Activated CD4-positive, alpha-beta T cell treated with anti-CD3 and anti-CD28 coated beads for 1 hour (primary cell): ENCODE results near the gene ADGRB3.
"Not testable (repeated sequence)": the region's sequence is repeated elsewhere in the genome, so short reads cannot be mapped to it uniquely, and the experiment has no call there.

Experiments used
- DNase-seq: peaks from one replicate; pipeline ENCODE4 v3.0.0-alpha.2; 2020

ADGRB3 gene

DNA sequence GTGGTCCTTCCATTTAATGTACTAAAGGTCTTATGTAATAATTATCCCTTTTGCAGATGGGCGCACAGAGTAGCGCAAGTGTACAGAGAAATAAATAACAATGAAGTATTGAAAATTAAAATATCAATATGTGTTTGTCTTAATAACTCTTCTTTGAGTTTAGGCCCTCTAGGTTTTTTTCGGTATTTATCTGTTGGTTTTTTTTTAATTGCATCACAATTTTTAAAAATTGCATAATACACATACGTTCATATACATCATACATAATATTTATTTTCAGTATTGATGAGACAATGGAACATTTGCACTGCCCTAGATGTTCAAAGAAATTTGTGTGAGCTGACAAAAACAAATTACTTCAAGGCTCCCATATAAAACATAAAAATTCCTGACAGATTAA, 15.1 kb downstream of the ADGRB3 start:
- no peak for DNase-seq

DNA sequence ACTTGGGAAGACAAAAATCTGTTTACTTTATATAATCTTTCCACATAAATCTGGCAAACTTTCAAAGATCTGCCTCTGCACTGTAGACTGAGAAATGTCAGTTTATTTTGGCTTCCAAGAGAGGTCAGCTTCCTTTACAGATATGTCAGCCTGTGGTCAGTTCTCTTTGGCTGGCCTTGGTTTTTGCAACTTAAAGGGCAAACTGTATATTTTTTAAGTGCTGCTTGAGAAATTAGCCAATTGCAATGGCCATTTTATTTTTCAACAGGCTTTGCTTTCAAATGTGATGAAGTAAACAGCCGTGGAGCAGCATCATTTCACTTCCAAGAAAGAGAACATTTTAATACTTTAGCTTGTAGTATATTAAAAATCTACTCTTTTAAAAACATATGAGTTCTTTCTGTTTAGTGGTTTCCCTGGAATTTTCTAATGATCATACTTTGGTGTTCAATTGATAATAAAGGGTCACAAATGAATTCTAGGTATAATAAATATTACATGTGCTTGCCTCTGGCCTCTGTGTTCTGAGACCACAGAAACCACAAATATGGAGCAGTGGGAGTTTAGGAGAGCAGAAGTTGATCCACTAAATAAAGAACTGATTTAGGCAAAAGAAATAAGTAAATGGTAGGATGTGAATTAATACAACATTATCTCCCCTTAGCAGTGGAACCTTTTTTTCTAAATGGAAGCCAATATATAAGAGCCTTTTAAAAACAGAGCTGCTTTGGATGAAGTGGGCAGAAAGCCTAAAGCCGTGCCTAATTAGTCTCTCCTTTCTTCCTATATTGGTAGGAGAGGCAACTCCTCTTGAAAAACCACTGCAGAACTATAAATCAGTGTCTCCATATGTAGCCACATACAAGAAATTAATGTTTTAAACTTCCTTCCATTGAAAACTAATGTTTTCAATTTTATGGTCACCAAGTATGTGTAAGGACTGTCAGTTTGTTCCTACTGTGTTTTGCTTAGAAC, 16.2 kb downstream of the ADGRB3 start:
- DNase-seq = no peak

DNA sequence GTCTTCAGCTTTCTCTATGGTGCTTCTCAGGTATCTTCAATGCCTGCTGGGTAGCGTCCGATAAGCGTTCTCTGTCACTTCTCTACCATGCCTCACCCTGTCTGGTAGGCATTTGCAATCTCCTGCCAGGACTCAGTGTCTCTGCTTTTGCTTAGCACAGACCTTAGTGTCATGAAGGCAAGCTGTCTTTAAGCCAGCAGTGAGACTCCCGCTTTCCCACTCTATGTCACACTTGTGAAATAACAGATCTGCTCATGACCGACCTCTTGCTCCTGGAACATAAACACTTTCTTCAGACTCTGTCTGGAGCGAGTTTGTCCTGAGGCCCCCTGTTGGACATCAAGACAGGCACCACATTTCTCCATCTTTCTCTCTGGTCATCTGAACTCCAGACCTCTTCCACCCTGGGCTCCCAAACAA, 17.0 kb downstream of the ADGRB3 start:
- DNase-seq = no peak

DNA sequence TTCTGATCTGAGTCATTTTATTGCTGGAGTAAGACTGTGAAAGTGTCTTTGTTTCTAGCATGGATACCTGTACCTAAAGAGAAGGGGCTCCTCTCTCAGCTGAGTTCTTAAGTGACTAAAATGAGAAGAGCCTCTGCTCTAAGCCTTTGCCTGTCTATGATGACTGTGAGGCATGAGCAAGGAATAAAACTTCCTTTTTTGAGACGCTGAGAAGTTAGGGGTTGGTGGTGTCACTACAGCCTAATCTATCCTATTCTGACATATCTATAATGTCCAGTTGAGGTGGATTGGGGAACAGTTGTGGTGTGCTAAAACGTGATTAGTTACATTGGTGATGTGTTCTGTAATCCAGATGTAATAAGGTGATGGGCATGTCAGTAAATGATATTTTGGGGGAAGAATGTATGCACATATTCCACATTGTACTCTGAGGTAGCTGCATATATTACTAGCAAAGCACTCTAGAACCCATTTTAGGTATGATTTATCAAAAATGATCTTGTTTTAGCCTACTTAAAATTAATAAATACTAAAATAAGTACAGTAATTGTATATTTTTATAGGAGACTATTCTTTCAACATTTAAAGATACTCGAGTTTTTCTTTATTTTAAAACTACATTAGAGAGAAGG, 18.1 kb downstream of the ADGRB3 start:
- no peak for DNase-seq

DNA sequence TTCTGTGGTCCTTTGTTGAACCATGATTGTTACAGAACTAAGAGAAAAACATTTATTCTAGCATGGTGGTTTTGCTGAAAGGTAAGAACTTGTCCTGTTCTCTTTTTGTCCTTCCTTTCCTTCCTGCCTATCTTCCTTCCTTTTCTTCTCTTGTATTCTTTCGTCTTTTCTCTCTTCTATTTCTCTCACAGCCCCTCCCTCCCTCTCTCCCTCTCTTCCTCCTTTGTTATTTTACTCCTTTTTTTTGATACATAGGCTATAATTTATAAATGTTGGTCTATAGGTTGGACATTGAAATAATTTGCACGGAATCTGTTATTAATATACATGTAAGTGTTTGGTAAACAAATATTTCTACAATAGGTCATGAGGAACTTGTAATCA, 18.6 kb downstream of the ADGRB3 start:
- DNase-seq = no peak

DNA sequence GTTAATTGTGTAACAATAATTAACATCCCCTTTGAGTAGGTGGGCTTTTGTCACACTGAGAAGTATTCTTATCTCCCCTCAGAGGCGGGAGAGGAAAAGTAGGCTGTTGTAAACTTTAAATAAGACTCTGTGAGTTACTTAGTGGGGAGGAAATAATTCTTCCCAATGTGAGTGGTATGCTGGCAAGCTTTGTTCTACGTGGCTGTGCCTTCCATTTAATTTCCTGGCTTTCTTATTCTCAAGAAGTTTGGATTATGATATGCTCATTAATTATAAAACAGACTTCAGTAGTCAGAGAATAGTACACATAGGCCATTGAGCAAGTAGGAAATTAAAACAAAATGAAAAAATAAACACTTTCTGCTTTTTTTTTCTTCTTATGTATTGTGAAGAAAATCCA, 19.1 kb downstream of the ADGRB3 start:
- no peak for DNase-seq

DNA sequence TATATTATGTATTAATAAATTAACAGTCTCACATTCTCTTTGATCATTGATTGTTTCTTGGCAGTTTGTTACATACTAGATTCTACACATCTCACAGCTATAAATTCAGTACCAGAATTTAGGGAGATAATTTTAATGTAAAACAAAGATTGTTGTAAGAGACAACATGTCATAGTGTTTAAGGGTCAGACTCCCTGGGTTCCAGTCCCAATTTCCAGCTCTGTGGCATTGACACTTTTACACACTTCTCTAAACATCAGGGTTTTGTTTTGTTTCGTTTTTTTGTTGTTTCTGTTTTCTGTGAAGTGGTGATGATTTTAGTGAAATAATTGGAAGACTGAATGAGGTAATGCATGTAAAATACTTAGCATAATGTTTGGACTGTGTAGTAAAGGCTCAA, 19.9 kb downstream of the ADGRB3 start:
- no peak for DNase-seq

DNA sequence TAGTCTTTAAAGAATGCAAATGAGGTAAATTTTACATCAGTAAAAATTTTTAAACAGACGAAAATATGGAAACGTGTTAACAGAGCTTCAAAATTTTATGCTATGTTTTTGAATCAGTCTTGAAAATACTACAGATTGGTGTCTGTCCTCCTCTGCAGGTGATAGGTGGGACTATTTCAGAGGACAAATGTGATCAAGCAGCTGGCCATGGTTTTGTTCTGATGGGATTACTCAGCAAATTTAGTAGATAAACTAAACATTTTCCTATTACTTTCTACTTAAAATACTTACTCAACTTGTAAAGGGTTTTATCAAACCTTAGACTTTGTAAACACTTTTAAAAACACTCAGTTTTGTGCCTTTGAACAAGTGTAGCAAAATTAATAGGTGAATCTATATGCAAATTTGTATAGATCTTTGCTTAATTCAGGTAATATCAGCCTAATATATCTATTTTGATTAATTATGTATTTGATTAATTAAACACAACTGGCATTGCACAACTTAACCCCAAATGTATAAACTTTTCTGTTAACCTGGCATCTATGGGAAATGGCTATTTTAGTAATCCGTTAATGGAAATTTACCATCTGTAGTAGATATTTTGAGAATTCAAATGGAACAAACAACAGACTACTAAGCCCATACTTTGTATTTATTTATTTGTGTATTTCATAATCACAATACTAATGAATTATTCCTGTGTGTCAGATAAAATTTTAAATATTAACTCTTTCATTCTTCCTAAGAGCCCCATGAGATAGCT, 22.5 kb downstream of the ADGRB3 start:
- DNase-seq = no peak

DNA sequence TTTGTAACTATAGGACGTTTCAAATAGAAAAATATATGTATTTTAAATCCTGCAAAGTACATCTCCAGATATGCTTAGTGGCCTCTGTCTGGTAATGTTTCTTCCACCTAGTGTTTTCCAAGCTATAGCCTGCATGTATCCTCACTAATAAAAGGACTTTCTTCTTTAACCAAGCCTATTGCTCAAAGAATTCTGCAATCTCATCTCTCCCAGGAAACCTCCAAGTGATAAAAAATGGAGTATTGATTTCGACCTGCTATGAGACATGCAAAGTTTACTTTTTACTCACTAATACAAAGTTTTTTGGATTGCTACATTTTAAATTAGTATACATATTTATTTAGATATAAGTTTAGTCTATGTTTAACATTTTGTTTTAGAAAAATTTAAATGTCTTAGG, 23.3 kb downstream of the ADGRB3 start:
- no peak for DNase-seq

DNA sequence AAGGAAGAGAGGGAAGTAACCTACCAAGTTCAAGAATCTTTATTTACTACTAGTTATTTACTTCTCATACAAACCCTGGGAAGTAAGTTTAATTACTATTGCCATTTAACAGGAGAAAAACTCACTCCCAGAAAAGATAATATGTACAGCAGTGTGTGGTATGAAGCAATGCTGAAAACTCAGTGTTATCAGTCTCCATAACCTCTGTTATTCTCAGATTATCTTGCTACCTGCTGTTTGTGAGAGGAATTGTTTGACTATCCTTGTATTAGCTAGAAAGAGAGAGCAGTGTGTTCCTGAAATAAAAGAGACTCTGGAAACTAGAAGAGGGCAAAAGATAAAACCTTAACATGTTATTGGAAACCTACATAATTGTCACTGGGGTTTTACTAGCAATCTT, 38.2 kb downstream of the ADGRB3 start:
- DNase-seq = no peak

DNA sequence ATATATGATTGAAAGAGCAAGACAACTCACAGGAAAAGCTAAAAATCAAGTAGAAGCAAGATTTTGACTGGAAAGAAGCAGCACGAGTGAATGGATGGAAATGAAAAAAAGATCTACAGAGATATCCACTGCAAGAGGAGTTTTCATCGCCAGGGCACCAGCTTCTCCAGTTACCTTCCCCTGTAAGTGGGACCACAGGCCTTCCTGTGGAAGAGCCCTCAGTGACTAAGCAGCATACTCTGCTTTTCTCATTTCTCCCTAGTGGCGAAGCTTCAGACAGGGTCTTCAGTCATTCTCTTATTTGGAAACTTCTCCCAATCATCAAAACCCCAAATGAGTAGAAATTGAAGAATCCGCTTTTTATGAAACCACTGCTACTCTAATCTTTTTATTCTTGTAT, 40.5 kb downstream of the ADGRB3 start:
- no peak for DNase-seq

DNA sequence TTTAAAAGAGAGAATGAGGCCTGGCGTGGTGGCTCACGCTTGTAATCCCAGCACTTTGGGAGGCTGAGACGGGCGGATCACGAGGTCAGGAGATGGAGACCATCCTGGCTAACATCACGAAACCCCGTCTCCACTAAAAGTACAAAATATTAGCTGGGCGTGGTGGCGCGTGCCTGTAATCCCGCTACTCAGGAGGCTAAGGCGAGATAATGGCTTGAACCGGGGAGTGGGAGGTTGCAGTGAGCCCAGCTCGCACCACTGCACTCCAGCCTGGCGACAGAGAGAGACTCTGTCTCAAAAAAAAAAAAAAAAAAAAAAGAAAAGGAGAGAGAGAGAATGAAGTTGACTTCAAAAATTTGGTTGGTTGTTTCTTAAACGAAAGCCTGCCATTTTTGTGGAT, 41.0 kb downstream of the ADGRB3 start:
- not testable (repeated sequence) for DNase-seq

DNA sequence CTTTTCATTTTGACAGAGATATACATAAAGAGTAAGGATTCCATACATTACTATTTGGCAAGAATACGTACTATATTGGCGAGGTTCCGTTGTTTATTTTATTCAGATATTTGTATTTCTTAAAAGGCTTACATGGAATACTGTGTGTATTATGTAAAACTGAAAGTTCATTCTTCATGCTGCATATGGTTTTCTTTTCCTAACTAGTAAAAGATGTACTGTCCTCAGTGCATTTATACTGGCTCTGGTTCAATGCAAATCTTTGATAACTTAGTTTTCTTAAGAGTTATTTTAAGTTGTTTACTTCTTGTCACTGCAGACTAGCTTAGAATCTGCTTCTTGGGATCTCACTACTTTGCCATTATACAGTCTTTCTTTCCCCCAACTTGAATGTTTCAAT, 42.0 kb downstream of the ADGRB3 start:
- no peak for DNase-seq

DNA sequence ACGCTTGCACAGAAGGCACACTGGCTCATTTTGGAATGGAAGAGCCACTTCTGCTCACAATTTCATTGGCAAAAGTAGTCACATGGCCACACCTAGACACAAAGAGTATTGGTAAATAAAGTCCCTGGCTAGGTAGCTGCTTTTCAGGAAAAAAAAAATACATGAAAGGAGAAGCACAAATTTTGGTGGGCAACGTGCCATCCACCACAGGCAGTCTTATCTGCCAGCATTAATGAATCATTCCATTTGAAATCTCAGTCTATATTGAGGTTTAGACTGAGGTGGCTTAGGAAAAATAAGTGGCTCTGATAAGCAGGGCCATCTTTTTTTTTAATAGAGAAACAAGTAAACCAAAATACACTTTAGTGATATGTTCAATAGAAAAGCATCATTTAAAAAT, 44.3 kb downstream of the ADGRB3 start:
- no peak for DNase-seq

DNA sequence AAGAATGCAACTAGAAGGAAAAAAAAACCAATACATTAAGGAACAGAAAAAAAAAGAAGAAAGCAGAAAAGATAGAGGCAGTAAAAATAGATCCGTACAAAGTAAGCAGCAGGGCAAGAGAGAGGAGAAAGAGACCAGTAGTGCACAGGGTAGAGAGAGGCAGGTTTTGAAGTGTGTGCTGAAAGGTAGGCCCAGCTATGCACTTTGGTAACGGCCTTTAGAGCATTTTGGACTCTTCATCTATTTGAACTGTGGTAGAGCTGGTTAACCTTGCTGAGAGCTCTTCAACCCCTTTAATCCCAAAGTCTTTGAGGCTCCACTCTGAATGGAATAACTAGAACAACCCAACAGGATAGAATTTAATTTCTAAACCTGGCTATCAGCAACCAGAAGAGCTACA, 45.2 kb downstream of the ADGRB3 start:
- no peak for DNase-seq

DNA sequence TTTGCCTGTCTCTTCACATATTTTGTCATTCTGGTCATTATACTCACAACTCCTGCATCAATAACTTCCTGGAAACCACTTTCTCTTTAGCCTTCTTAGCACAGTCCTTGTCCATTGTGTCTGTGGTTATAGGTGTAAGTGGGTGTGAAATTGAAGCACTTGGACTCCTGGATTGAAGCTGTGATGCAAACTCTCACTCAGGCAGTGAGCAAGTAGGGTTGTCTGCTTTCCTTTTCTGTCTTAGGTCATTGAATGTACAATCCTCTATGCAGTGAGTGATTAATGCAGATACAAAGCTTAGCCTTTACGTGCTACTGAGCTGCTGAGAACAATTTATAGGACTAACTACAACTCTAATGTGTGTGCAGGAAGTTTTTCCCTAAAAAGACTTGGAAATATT, 54.8 kb downstream of the ADGRB3 start:
- no peak for DNase-seq

DNA sequence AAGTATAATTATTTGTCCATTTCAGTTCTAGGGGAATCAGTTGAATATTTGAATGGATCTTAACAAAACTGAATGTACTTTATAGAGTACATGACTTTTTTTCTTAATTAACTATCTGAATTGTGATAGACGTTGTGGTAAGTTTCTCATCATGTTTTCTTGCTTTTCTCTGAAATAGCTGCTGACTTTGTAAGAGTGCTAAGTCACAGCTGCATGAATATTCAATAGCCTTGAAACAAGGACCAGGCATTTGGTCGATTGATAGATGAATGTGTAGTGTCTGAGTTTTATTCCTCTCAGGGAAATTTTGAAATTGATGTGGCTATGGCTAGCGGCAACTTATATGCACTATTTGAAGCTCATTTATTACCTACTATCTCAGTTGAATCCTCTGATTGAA, 56.0 kb downstream of the ADGRB3 start:
- DNase-seq = no peak

DNA sequence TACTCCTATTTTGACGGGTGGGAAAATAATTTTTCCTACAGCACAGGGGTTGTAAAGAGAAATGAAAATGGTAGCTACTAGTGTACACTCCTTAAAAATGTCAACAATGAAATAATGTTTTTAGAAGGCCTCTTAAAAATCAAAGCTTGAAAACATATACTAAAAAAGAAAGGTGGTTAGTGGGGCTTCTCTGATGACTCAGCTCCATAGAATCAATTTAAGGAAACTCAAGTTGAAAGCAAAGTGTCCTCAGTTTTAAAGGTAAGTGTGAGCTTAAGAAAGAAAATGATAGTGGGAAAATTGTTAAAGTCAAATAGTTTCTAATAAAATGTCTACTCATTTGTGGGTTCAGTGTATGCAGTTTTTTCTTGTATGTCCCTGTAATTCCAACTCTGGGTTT, 58.2 kb downstream of the ADGRB3 start:
- no peak for DNase-seq

DNA sequence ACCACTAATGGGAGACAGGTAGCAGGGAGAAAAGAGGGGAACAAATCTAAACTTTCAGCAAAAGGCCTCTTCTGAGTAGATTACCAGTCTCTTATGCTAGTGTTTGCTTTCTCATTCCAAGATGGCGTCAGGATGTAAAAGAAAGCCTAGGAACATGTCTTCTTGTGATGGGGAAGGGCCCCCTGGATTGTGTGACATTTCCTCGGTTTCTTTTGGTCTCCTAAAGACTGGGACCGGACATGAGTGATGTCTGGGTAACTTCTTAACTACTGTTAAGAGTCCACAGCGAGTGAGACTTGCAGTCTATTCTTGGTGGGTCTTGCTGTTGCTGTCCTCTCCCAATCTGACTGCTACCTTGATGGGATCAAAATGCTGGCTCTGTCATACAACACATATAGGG, 60.3 kb downstream of the ADGRB3 start:
- DNase-seq = no peak

DNA sequence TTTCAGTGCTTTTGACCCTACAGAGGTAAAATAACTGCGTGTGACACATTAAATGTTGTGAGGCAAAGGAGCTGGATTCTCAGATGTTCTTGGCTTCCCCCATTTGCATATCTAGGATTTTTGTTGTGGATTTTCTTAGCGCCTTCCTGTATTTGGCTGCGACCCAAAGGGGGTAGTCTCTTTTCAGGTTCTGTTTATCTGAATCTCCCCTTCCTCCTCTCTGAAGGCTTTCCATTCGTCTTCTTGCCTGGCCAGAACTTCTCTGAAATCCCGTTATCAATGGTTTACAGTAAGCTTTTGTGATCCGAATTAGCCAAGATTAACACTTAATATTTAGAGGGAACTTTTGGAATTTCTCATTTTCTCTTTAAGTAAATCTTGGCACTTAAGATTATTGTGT, 60.8 kb downstream of the ADGRB3 start:
- no peak for DNase-seq

DNA sequence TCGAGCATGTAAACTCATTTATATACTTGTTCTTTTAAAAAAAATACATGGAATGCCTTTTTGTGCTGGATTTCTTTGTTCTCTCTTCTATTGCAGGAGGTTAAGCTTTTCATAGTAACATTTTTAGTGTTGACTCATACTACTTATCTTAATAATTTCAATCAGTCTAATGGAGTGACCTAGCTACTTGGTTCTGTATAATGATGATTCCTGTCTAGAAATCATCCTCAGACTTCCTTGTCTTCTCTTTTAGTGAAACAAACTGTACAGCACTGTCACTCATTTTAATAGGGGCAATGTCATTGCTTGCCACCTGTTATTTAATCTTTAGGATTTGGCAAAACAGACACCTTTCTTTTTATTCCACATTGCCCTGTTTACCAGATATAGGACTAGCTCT, 62.3 kb downstream of the ADGRB3 start:
- no peak for DNase-seq

DNA sequence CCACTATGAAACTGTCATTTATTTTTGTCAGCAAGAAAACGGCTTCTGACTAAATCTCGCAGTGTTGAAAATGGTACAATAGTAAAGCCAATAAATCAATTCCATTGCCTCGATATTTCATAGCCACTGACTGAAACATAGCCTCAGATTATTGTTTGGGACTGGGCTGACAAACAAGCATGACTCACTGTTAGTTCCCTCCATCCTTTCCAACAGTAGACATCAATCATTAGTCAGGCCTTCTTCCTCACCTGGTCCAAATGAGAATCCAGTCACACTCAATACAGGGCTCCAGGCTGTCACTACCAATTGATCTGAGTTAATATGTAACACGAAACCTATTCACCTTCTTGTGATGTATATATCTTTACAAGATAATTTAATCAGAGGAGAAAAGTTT, 66.1 kb downstream of the ADGRB3 start:
- DNase-seq = no peak

DNA sequence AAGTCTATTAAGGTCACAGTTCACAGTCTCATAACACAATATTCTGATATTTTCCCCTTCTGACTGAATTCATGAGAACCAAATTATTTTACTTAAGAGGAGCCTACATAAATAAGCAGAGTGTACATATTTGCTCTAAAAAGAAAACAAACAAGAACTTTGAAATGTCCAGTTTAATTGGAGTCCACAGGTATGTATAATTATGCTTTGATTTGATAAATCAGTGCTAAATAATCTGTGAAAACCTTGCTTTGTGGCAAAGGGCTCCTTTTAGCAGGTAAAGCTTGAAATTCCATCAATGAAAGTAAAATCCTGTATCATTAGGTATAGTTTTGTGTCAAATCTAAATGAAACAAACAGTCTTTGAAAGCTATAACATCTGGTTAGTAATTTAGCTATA, 69.4 kb downstream of the ADGRB3 start:
- no peak for DNase-seq

DNA sequence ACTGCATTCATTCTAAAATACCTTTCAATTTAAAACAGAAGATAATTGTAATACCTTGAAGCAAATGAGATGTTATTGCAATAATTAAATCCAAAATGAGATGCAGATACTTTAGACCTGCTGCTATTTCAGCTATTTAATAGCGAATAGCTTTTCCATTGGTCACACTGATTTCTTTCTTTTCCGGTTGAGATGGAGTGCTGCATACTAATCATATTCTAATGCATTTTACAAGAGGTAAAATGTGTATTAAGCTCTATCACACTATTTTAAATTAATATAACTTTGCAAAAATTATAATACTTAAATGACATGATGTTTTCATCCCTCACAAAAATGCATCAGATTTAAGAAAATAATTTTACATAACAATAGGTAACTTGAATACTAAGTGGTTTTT, 74.0 kb downstream of the ADGRB3 start:
- no peak for DNase-seq
